Chondrocyte (in vitro differentiated cells): ENCODE results near the gene FURIN. TPM values are rescaled to one million over a fixed set of nuclear protein-coding genes. Genes with fewer than 3 reads are reported as not detected.

Experiments used
- total RNA-seq: library from RNA; stranded (reverse); gene quantifications from 3 replicates; pipeline ENCODE4 v1.2.1, GENCODE V29; 2021

Gene FURIN
- total RNA-seq, 1 donor from 2014 or later, result 66.2 TPM

Other genes with a start within 250 kb of the FURIN start
- gene BLM, start 151.2 kb upstream of the FURIN start, total RNA-seq, result 2.3 to 4.1 TPM (median 3.5 TPM) in 3 replicates
- gene FES, start 15.9 kb downstream of the FURIN start, total RNA-seq, result 2.4 to 2.7 TPM (median 2.4 TPM) in 3 replicates
- gene MAN2A2, start 34.7 kb downstream of the FURIN start, total RNA-seq, result 49.4 to 57.0 TPM (median 51.4 TPM) in 3 replicates
- gene HDDC3, start 64.0 kb downstream of the FURIN start, total RNA-seq, result 10.5 to 12.2 TPM (median 10.8 TPM) in 3 replicates
- gene UNC45A, start 66.7 kb downstream of the FURIN start, total RNA-seq, result 70.9 to 85.7 TPM (median 73.2 TPM) in 3 replicates
- gene RCCD1, start 86.3 kb downstream of the FURIN start, total RNA-seq, result 13.2 to 14.3 TPM (median 14.2 TPM) in 3 replicates
- 29.6 to 41.7 TPM (median 32.5 TPM) in 3 replicates for gene PRC1, start 125.9 kb downstream of the FURIN start, total RNA-seq
- gene VPS33B, start 154.0 kb downstream of the FURIN start, total RNA-seq, result 10.7 to 13.6 TPM (median 11.4 TPM) in 3 replicates
- not detected in 3 replicates for gene SV2B, start 231.7 kb downstream of the FURIN start, total RNA-seq